ENCODE data around the gene ZNF600. TPM values are rescaled to one million over a fixed set of nuclear protein-coding genes. Genes with fewer than 3 reads are reported as not detected.

The ZNF600 gene
- total RNA-seq: 1.6 and 8.4 TPM in 2 replicates

DNA sequence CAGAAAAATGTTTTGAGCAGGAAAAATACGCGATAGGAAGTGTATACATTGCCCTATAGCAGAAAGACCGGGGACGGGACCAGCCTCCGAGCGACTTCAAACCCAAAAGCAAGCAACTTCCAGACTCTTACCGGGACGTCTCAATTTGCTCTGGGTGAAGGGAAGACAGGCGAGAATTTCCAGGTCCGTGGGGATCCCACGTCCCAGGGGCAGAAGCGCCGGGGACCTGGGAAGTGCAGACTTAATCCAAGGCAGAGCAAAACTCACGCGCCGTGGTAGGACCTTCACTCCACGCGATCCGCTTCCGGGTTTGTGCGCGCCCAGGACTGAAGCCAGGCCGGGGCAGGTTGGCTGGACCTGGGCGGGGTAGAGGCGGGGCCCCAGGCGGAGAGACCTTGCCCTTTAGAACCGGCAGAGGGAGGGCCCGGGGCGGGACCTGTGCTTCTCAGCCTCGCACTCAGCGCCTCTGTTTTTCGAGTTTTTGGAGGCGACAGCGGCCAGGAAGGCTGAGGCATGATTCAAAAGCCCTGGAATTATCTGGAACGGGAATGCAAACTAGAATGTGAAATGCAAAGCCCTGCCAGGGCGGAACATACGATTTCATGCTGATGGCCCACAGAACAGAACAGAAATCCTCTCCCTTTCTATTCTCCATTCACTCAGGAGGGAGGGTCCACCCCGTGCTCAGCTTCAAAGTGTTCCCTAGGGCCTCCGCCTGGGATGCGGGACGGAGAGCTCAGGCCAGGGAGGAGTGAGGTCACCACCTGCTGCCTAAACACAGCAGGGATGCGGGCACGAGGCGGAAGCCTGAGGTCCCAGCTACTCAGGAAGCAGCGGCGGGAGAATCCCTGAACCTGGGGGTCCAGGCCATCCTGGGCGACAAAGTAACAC lies at the start of gene ZNF600:
Gene ZNF600 (minus strand): TSS at position 328 of the 891 bp plus-strand sequence. CDS start 7,903 bp downstream, outside the sequence.

GRCh38 chr19:52821204-52821960 lies 34.8 kb upstream of the ZNF600 start, which contains the start of gene ZNF28:
Gene ZNF28 (minus strand): TSS chr19:52821633. CDS start chr19:52817958, 3,675 bp downstream.

DNA sequence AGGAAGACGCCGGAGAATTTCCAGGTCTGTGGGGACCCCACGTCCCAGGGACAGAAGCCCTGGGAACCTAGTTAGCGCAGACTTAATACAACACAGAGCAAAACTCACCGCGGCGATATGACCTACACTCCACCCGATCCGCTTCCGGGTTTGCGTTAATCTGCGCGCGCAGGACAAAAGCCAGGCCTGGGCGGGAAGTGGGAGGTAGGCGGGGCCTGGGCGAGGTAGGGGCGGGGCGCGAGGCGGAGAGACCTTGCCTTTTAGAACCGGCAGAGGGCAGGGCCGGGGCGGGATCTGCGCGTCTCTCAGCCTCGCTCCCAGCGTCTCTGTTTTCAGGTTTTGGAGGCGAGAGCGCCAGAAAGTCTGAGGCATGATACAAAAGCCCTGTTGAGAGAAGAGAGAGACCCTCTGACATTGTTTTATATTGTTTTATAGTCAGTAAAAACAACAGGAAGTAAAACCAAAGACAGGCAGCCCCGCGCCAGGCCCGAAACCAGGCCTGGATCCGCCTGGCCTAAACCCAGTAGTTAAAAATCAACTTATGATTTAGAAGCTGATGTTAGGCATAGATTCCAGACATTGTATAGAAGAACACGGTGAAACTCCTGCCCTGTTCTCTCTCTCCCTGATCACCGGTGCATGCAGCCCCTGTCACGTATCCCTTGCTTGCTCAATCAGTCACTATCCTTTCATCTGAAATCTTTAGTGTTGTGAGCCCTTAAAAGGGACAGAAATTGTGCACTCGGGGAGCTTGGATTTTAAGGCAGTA lies 51.5 kb downstream of the ZNF600 start, which contains the start of gene ZNF611:
Gene ZNF611 (minus strand): TSS at position 152 of the 769 bp plus-strand sequence. CDS start 19,150 bp downstream, outside the sequence.

Other genes with a start within 250 kb of the ZNF600 start
- gene ZNF701, start 216.5 kb downstream of the ZNF600 start, total RNA-seq: 8.3 and 13.4 TPM in 2 replicates
- 16.7 and 18.2 TPM in 2 replicates for gene ZNF83, start 148.4 kb downstream of the ZNF600 start, total RNA-seq
- gene ZNF611, start 51.7 kb downstream of the ZNF600 start, total RNA-seq: 5.0 and 5.1 TPM in 2 replicates
- gene ZNF28, start 34.8 kb upstream of the ZNF600 start, total RNA-seq: 4.0 and 10.4 TPM in 2 replicates
- 11.6 and 16.7 TPM in 2 replicates for gene ZNF468, start 70.8 kb upstream of the ZNF600 start, total RNA-seq
- gene ZNF320, start 110.8 kb upstream of the ZNF600 start, total RNA-seq: 4.0 and 8.9 TPM in 2 replicates
- gene ZNF888, start 136.6 kb upstream of the ZNF600 start, total RNA-seq: 1.6 and 1.9 TPM in 2 replicates
- 3.8 and 23.7 TPM in 2 replicates for gene ZNF816, start 176.1 kb upstream of the ZNF600 start, total RNA-seq
- not detected in 2 replicates for gene ERVV-1, start 227.1 kb upstream of the ZNF600 start, total RNA-seq

Data from cardiac atrium fibroblast (primary cell).